Measurements from ENCODE around the gene ZNF274. TPM values are rescaled to one million over a fixed set of nuclear protein-coding genes. Genes with fewer than 3 reads are reported as not detected.

The ZNF274 gene
- total RNA-seq, 1 experiment from 2014 or later, result 34.3 TPM

DNA sequence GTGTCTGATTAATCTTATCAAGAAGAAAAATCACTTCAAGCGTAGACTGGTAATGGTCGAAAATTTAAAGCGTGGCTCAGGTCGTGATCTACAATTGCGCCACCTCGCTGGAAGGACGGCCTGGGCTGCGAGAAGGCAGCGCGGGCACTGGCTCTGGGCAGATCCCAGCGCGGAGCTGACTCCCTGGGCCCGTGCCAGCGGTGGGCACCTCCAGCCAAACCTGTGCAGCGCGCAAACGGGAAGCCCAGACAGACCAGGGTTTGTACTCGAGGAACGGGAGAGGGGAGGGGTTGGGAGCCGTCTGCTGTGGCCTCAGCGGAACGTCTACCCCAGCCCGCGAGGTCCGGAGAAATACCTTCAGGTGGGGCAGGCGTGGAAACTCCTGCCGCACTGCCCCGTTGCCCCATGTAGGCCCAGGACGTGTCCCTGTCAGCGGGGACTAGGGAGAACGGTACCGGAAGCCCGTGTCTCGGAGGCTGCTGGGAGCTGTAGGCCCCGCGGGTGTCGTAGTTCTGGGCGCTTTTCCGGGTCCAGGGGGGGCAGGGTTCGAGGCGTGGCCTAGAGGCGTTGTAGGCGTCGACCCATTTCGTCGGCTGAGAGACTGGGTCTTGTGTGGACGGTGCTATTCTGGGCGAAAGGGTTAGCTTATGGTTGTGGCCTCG, 21.1 kb downstream of the ZNF274 start:
- CTCF ChIA-PET, result no interaction called here
- POLR2A ChIA-PET (ENCODE audit: unreplicated experiment), result no interaction called here
- peaks cover 99% of the 10 kb centered on the region for H3K9me3 ChIP-seq (ENCODE audit: insufficient read depth, low read depth)
- H3F3A ChIP-seq (ENCODE audit: insufficient read depth, low read depth), result no peaks in the 10 kb centered on the region
- H3K79me2 ChIP-seq (ENCODE audit: low read depth), result no peaks in the 10 kb centered on the region
- H3K4me3 ChIP-seq, result no peak overlapping the region
- DNase-seq, result peak in 1 of 2 experiments; percentile 15
- no peaks in the 10 kb centered on the region for H3K9me2 ChIP-seq (ENCODE audit: insufficient read depth)
- no peak for TF ChIP-seq EZH2 (IDR thresholded peaks at IDR 0.05; ENCODE audit: low read depth)
- no peak for TF ChIP-seq CTCF (conservative IDR thresholded peaks at IDR 0.05)
- intact Hi-C loops (cut with micrococcal nuclease; ENCODE audit: unreplicated experiment), result no loop called here
- no peaks in the 10 kb centered on the region for H4K20me1 ChIP-seq (ENCODE audit: insufficient read depth)
- no peak overlapping the region for H3K27ac ChIP-seq
- H3K4me1 ChIP-seq (replicated peaks; ENCODE audit: insufficient read depth), result no peaks in the 10 kb centered on the region
- no peak overlapping the region for H3K4me2 ChIP-seq
- no peak overlapping the region for H2AFZ ChIP-seq
- BruUV-seq (replicated peaks), result no TSS peak
- peaks cover 97% of the 10 kb centered on the region for H3K36me3 ChIP-seq (ENCODE audit: low read depth)
- H3K27me3 ChIP-seq (ENCODE audit: insufficient read depth, low read depth), result no peaks in the 10 kb centered on the region

GRCh38 chr19:58204566-58204965, 21.7 kb downstream of the ZNF274 start:
- intact Hi-C loops (cut with micrococcal nuclease; ENCODE audit: unreplicated experiment), result no loop called here
- TF ChIP-seq CTCF (conservative IDR thresholded peaks at IDR 0.05) (no peak), EZH2 (IDR thresholded peaks at IDR 0.05; ENCODE audit: low read depth) (no peak)
- DNase-seq, result no peak
- BruUV-seq (replicated peaks), result no TSS peak
- no peak overlapping the region for H3K4me2 ChIP-seq
- no peak overlapping the region for H3K4me3 ChIP-seq
- CTCF ChIA-PET, result no interaction called here
- H4K20me1 ChIP-seq (ENCODE audit: insufficient read depth), result no peaks in the 10 kb centered on the region
- no peaks in the 10 kb centered on the region for H3K4me1 ChIP-seq (replicated peaks; ENCODE audit: insufficient read depth)
- POLR2A ChIA-PET (ENCODE audit: unreplicated experiment), result no interaction called here
- no peak overlapping the region for H2AFZ ChIP-seq
- no peaks in the 10 kb centered on the region for H3K27me3 ChIP-seq (ENCODE audit: insufficient read depth, low read depth)
- no peak overlapping the region for H3K27ac ChIP-seq
- H3K9me2 ChIP-seq (ENCODE audit: insufficient read depth), result no peaks in the 10 kb centered on the region
- no peaks in the 10 kb centered on the region for H3F3A ChIP-seq (ENCODE audit: insufficient read depth, low read depth)
- H3K36me3 ChIP-seq (ENCODE audit: low read depth), result peaks cover 97% of the 10 kb centered on the region
- H3K9me3 ChIP-seq (ENCODE audit: insufficient read depth, low read depth), result peaks cover 99% of the 10 kb centered on the region
- no peaks in the 10 kb centered on the region for H3K79me2 ChIP-seq (ENCODE audit: low read depth)

GRCh38 chr19:58209577-58209976, 26.7 kb downstream of the ZNF274 start:
- Histone ChIP-seq H4K20me1 (ENCODE audit: insufficient read depth) (no peaks in the 10 kb centered on the region), H3K9me2 (ENCODE audit: insufficient read depth) (no peaks in the 10 kb centered on the region), H3F3A (ENCODE audit: insufficient read depth, low read depth) (peaks cover 10% of the 10 kb centered on the region), H3K79me2 (ENCODE audit: low read depth) (no peaks in the 10 kb centered on the region), H3K9me3 (ENCODE audit: insufficient read depth, low read depth) (peaks cover 100% of the 10 kb centered on the region), H3K4me1 (replicated peaks; ENCODE audit: insufficient read depth) (no peaks in the 10 kb centered on the region), H3K27me3 (ENCODE audit: insufficient read depth, low read depth) (no peaks in the 10 kb centered on the region), H3K36me3 (ENCODE audit: low read depth) (peaks cover 94% of the 10 kb centered on the region), H3K27ac (no peak overlapping the region), H3K4me3 (no peak overlapping the region), H2AFZ (no peak overlapping the region), H3K4me2 (no peak overlapping the region)
- ChIA-PET POLR2A (ENCODE audit: unreplicated experiment) (interaction anchor here (0.6 kb wide), 1 partner anchor 164 kb away, joined by 5 read pairs; no protein-coding TSS in a partner anchor), CTCF (no interaction called here)
- intact Hi-C loops (cut with micrococcal nuclease; ENCODE audit: unreplicated experiment), result no loop called here
- no TSS peak for BruUV-seq (replicated peaks)
- peak in 1 of 2 experiments; percentile 32 for DNase-seq
- TF ChIP-seq EZH2 (IDR thresholded peaks at IDR 0.05; ENCODE audit: low read depth) (no peak), CTCF (conservative IDR thresholded peaks at IDR 0.05) (no peak)
